H9 (cell line): ENCODE data around the gene WNT8A. TPM values are rescaled to one million over a fixed set of nuclear protein-coding genes. Genes with fewer than 3 reads are reported as not detected.
"Not testable (repeated sequence)": the region's sequence is repeated elsewhere in the genome, so short reads cannot be mapped to it uniquely, and the experiment has no call there.

Experiments used
- DNase-seq: peaks from one replicate; pipeline ENCODE4 v3.0.0-alpha.2; 2017
- H2AFZ ChIP-seq: one replicate; pipeline ENCODE4 v1.6.1; 2013; ENCODE audit warnings: mild to moderate bottlenecking, low read length, control low read depth, moderate library complexity
- H2AK5ac ChIP-seq: 2 replicates; pipeline ENCODE4 v1.6.1; 2013; ENCODE audit warnings: low read length, control low read depth, mixed read lengths; ENCODE audit not compliant: insufficient read length
- H2BK120ac ChIP-seq: one replicate; pipeline ENCODE4 v1.6.1; 2013; ENCODE audit warnings: low read depth, mild to moderate bottlenecking, low read length, control low read depth, inconsistent platforms; ENCODE audit not compliant: poor library complexity, severe bottlenecking
- H2BK12ac ChIP-seq: 2 replicates; pipeline ENCODE4 v1.6.1; 2013; ENCODE audit warnings: low read length, control low read depth, mixed read lengths, low read depth; ENCODE audit not compliant: insufficient read length
- H2BK15ac ChIP-seq: 2 replicates; pipeline ENCODE4 v1.6.1; 2013; ENCODE audit warnings: low read depth, low read length, control low read depth
- H2BK20ac ChIP-seq: one replicate; pipeline ENCODE4 v1.6.1; 2013; ENCODE audit warnings: low read depth, mild to moderate bottlenecking, low read length, control low read depth, inconsistent platforms; ENCODE audit not compliant: poor library complexity, severe bottlenecking
- H2BK5ac ChIP-seq: 2 replicates; pipeline ENCODE4 v1.6.1; 2013; ENCODE audit warnings: low read length, control low read depth, mixed read lengths; ENCODE audit not compliant: insufficient read length
- H3K14ac ChIP-seq: 2 replicates; pipeline ENCODE4 v1.6.1; 2013; ENCODE audit warnings: low read length, control low read depth; ENCODE audit not compliant: insufficient read depth
- H3K18ac ChIP-seq: 2 replicates; pipeline ENCODE4 v1.6.1; 2013; ENCODE audit warnings: low read depth, mild to moderate bottlenecking, mixed read lengths, low read length, control low read depth; ENCODE audit not compliant: insufficient read length
- H3K23ac ChIP-seq: 2 replicates; pipeline ENCODE4 v1.6.1; 2013; ENCODE audit warnings: low read length, control low read depth, mixed read lengths, low read depth; ENCODE audit not compliant: insufficient read length
- H3K23me2 ChIP-seq: 2 replicates; pipeline ENCODE4 v1.6.1; 2013; ENCODE audit warnings: low read depth, mild to moderate bottlenecking, mixed read lengths, low read length, control low read depth; ENCODE audit not compliant: insufficient read length, poor library complexity, severe bottlenecking
- H3K27ac ChIP-seq: 2 replicates; pipeline ENCODE4 v1.5.1; 2013; ENCODE audit warnings: low read length, control low read depth, mixed read lengths, low read depth; ENCODE audit not compliant: insufficient read length
- H3K27me3 ChIP-seq: 2 replicates; pipeline ENCODE4 v1.6.1; 2013; ENCODE audit warnings: low read length, control low read depth, inconsistent platforms; ENCODE audit not compliant: insufficient read depth
- H3K4ac ChIP-seq: 2 replicates; pipeline ENCODE4 v1.6.1; 2013; ENCODE audit warnings: low read depth, mild to moderate bottlenecking, control low read depth, inconsistent platforms, low read length, moderate library complexity
- H3K4me1 ChIP-seq: 2 replicates; pipeline ENCODE4 v1.6.1; 2013; ENCODE audit warnings: low read length, control low read depth, inconsistent platforms; ENCODE audit not compliant: insufficient read depth
- H3K4me2 ChIP-seq: 2 replicates; pipeline ENCODE4 v1.6.1; 2013; ENCODE audit warnings: low read length, control low read depth, mixed read lengths; ENCODE audit not compliant: insufficient read length, insufficient read depth
- H3K56ac ChIP-seq: 2 replicates; pipeline ENCODE4 v1.6.1; 2013; ENCODE audit warnings: low read depth, mild to moderate bottlenecking, mixed read lengths, low read length, control low read depth; ENCODE audit not compliant: insufficient read length
- H3K79me1 ChIP-seq: 2 replicates; pipeline ENCODE4 v1.6.1; 2013; ENCODE audit warnings: low read depth, mild to moderate bottlenecking, moderate library complexity, low read length, control low read depth, inconsistent platforms; ENCODE audit not compliant: insufficient read depth, poor library complexity, severe bottlenecking
- H3K79me2 ChIP-seq: 2 replicates; pipeline ENCODE4 v1.6.1; 2013; ENCODE audit warnings: low read length, control low read depth, inconsistent platforms; ENCODE audit not compliant: insufficient read depth
- H3K9ac ChIP-seq: 2 replicates; pipeline ENCODE4 v1.6.1; 2013; ENCODE audit warnings: low read length, control low read depth, mixed read lengths; ENCODE audit not compliant: insufficient read length; ENCODE audit errors: extremely low read depth
- H3K9me3 ChIP-seq: one replicate; pipeline ENCODE4 v1.6.1; 2013; ENCODE audit warnings: low read depth, low read length, inconsistent platforms; ENCODE audit not compliant: control insufficient read depth
- H3T11ph ChIP-seq: one replicate; pipeline ENCODE4 v1.6.1; 2013; ENCODE audit warnings: mild to moderate bottlenecking, low read length, control low read depth, inconsistent platforms
- H4K20me1 ChIP-seq: one replicate; pipeline ENCODE4 v1.6.1; 2013; ENCODE audit not compliant: control insufficient read depth, insufficient read length, insufficient read depth
- H4K5ac ChIP-seq: 2 replicates; pipeline ENCODE4 v1.6.1; 2013; ENCODE audit warnings: low read depth, mild to moderate bottlenecking, mixed read lengths, low read length, control low read depth; ENCODE audit not compliant: insufficient read length
- H4K8ac ChIP-seq: replicated peaks from 2 replicates; pipeline ENCODE4 v1.6.1; 2013; ENCODE audit warnings: low read length, control low read depth, mixed read lengths, low read depth; ENCODE audit not compliant: insufficient read length
- H4K91ac ChIP-seq: 2 replicates; pipeline ENCODE4 v1.6.1; 2013; ENCODE audit warnings: low read depth, mild to moderate bottlenecking, moderate library complexity, mixed read lengths, low read length, control low read depth; ENCODE audit not compliant: insufficient read length
- H3K27ac Mint-ChIP-seq, 3 experiments: 2 replicates in 2 of 3; 3 replicates in 1 of 3; pipeline ENCODE4 v1.8.0; 2020 to 2021; ENCODE audit warnings: mixed read lengths in 3 of 3, mild to moderate bottlenecking in 1 of 3, moderate library complexity in 1 of 3
- H3K27me3 Mint-ChIP-seq: 2 replicates; pipeline ENCODE4 v1.8.0; 2021; ENCODE audit warnings: low read depth, mild to moderate bottlenecking, moderate library complexity, mixed read lengths
- H3K36me3 Mint-ChIP-seq, 3 experiments: 2 replicates in 2 of 3; 3 replicates in 1 of 3; pipeline ENCODE4 v1.8.0; 2020 to 2021; ENCODE audit warnings: low read depth in 3 of 3, mixed read lengths in 3 of 3; ENCODE audit not compliant: insufficient read depth in 1 of 3
- H3K4me1 Mint-ChIP-seq, 2 experiments: 2 replicates each; pipeline ENCODE4 v1.8.0; 2020; ENCODE audit warnings: mixed read lengths in 2 of 2
- H3K4me3 Mint-ChIP-seq, 2 experiments: 2 replicates in 1 of 2; 3 replicates in 1 of 2; pipeline ENCODE4 v1.8.0; 2020 to 2021; ENCODE audit warnings: mild to moderate bottlenecking in 2 of 2, mixed read lengths in 2 of 2, moderate library complexity in 1 of 2
- H3K9me3 Mint-ChIP-seq, 2 experiments: 2 replicates in 1 of 2; 3 replicates in 1 of 2; pipeline ENCODE4 v1.8.0; 2020; ENCODE audit warnings: mild to moderate bottlenecking in 2 of 2, mixed read lengths in 2 of 2, moderate library complexity in 1 of 2
- CTCF ChIP-seq: fragments of 200-600 bp; sonication (generic); conservative IDR thresholded peaks from 3 replicates; pipeline ENCODE4 v1.8.0; 2021; ENCODE audit warnings: antibody characterized with exemption, mild to moderate bottlenecking
- WGBS: extraction: QIAGEN DNeasy Blood & Tissue Kit; methylation state at CpG from one replicate; pipeline ENCODE4 v1.1.7; 2013; ENCODE audit warnings: missing lambda C conversion rate, low lambda C conversion rate, mixed read lengths; ENCODE audit not compliant: insufficient read length; ENCODE audit errors: extremely low coverage; 5-methylcytosine and 5-hydroxymethylcytosine counted together
- total RNA-seq: library from RNA; stranded (reverse); gene quantifications from 2 replicates; pipeline ENCODE4 v1.2.1, GENCODE V29; 2021

Gene WNT8A
- total RNA-seq, 1 experiment from 2014 or later = 0.33 TPM

GRCh38 chr5:138051441-138052296, 32.2 kb upstream of the WNT8A start:
- H3K23ac ChIP-seq = no peak overlapping the region
- no peak overlapping the region for H3K18ac ChIP-seq
- H3K56ac ChIP-seq = no peak overlapping the region
- H2BK5ac ChIP-seq = no peak overlapping the region
- H3K27ac ChIP-seq = no peak overlapping the region
- no peak overlapping the region for H3K4me3 Mint-ChIP-seq
- no peaks in the 10 kb centered on the region for H3K79me2 ChIP-seq
- H3K27me3 ChIP-seq = no peaks in the 10 kb centered on the region
- H2AFZ ChIP-seq = no peak overlapping the region
- no peak overlapping the region for H2BK120ac ChIP-seq
- H3K14ac ChIP-seq = no peak overlapping the region
- no CpG with 5 or more reads among the region's 9 CpGs for WGBS
- H4K91ac ChIP-seq = no peak overlapping the region
- no peak overlapping the region for H2BK20ac ChIP-seq
- no peak overlapping the region for H2AK5ac ChIP-seq
- no peak overlapping the region for H4K5ac ChIP-seq
- H2BK12ac ChIP-seq = no peak overlapping the region
- H3K36me3 Mint-ChIP-seq = no peaks in the 10 kb centered on the region
- no peak for DNase-seq
- no peaks in the 10 kb centered on the region for H3K9me3 Mint-ChIP-seq
- no peak overlapping the region for H3K4me2 ChIP-seq
- no peak overlapping the region for H3K4ac ChIP-seq
- no peak overlapping the region for H3K27ac Mint-ChIP-seq
- TF ChIP-seq CTCF = no peak
- peaks cover 4% of the 10 kb centered on the region for H3K27me3 Mint-ChIP-seq
- peaks cover 6 to 14% of the 10 kb centered on the region in 2 experiments; a peak in 3 of 4 replicates for H3K4me1 Mint-ChIP-seq
- no peak overlapping the region for H2BK15ac ChIP-seq
- H3K9me3 ChIP-seq = no peaks in the 10 kb centered on the region
- no peaks in the 10 kb centered on the region for H4K20me1 ChIP-seq
- H3K9ac ChIP-seq = no peak overlapping the region
- H3K79me1 ChIP-seq = no peaks in the 10 kb centered on the region
- no peak overlapping the region for H3T11ph ChIP-seq
- no peaks in the 10 kb centered on the region for H3K4me1 ChIP-seq
- H4K8ac ChIP-seq = no peak overlapping the region
- H3K23me2 ChIP-seq = no peaks in the 10 kb centered on the region

- not testable (repeated sequence) for H3K18ac ChIP-seq, H2BK12ac ChIP-seq, H3K27ac ChIP-seq, H2BK15ac ChIP-seq, H3K27ac Mint-ChIP-seq, H2AFZ ChIP-seq, DNase-seq, H4K91ac ChIP-seq, H3T11ph ChIP-seq, H3K27me3 ChIP-seq, H2BK120ac ChIP-seq, H3K4ac ChIP-seq, H4K20me1 ChIP-seq, H3K56ac ChIP-seq, H3K79me2 ChIP-seq, H3K4me1 ChIP-seq, H3K9me3 ChIP-seq, H3K23me2 ChIP-seq, H3K23ac ChIP-seq, H3K9ac ChIP-seq, H3K4me3 Mint-ChIP-seq, H3K27me3 Mint-ChIP-seq, H4K5ac ChIP-seq, H2BK20ac ChIP-seq, H3K4me2 ChIP-seq, H3K9me3 Mint-ChIP-seq, H3K36me3 Mint-ChIP-seq, H4K8ac ChIP-seq, H2BK5ac ChIP-seq, H3K79me1 ChIP-seq, H2AK5ac ChIP-seq, H3K14ac ChIP-seq
- WGBS = no CpG with 5 or more reads among the region's 1 CpG
- H3K4me1 Mint-ChIP-seq = peaks cover 6 to 14% of the 10 kb centered on the region in 2 experiments; a peak in 3 of 4 replicates
These were observed 31.1 kb upstream of the WNT8A start for GRCh38 chr5:138052718-138053117.
